HG02763 (cell line): ENCODE measurements around the gene CXorf66.
"Not testable (repeated sequence)": the region's sequence is repeated elsewhere in the genome, so short reads cannot be mapped to it uniquely, and the experiment has no call there.

Experiments
- ATAC-seq: cut with Tn5 transposase; IDR thresholded peaks from one replicate; pipeline ENCODE4 v1.9.1; 2021; ENCODE audit warnings: mild to moderate bottlenecking, moderate library complexity; ENCODE audit not compliant: unreplicated experiment

Gene CXorf66

DNA sequence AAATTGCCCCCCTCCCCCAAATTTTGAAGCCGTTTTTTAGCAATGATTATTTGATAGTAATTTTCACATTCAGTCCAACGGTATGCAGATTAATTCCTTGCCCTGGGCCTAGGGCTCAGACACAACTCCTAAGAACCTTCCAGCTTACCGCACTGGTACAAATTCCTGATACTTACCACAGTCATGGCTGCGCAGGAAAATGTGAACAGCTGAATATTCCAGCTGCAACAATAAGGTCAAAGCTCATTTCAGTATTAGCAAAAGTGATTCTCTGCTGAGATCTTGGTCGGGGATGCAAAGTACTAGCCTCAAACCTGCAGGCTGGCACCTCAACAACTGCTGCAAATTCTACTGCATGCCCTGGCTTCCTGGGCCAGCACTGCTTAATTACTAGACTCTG, 35.4 kb downstream of the CXorf66 start:
- ATAC-seq, result no peak

DNA sequence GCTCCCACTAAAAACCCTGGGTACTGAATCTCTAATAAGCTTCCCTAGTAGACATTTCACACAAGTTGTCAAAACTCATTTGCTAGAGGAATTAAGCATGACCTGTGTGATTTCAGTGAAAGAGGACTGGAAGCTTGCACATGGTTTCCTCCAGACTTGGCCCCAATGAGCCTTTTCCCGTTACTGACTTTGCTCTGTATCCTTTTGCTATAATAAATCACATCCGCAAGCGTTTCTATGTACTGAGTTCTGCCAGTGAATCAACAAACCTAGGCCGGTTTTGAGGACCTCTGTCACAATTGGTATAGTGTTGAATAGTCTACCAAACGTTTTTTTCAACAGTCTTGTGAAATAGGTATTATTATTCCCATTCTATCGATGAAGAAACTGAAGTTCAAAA, 40.6 kb downstream of the CXorf66 start:
- ATAC-seq, result no peak

DNA sequence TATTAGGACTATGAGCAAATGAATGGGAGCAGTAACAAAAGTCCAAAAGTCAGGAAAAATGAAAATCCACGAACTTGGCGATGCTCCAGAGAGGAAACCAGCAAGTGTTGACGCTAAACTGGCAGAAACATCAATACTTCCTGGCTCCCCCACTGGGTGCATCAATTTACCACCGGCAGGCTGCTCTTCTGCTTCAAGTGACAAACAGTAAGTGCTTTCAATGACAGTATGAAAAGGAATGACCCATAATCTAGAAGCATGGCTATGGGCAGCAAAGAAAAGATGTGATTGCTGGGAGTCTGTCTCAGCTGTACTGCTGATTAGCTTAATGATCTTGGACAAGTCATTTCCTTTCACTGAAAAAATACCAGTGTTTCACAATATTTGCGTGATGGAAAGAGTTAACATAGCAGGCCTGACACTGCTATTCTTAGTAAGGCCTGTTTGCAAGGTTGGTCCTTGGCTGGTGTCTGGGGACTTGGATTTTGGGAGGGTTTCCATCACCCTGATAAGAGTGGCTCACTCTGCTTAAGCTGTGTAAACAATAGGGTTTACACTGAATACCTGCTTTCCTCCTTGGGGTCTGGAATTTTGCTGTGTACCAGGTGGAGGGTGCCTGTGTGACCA, 41.1 kb downstream of the CXorf66 start:
- ATAC-seq, result no peak

DNA sequence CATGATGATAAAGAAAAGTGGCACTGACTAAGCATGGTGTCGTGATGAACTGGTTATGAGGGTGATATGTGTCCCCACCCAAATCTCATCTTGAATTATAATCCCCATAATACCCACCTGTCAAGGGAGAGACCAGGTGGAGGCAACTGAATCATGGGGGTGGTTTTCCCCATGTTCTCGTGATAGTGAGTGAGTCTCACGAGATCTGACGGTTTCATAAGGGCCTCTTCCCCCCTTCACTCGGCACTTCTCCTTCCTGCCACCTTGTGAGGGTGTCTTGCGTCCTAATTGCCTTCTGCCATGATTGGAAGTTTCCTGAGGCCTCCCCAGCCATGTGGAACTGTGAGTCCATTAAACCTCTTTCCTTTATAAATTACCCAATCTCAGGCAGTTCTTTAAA, 44.2 kb downstream of the CXorf66 start:
- ATAC-seq, result not testable (repeated sequence)

DNA sequence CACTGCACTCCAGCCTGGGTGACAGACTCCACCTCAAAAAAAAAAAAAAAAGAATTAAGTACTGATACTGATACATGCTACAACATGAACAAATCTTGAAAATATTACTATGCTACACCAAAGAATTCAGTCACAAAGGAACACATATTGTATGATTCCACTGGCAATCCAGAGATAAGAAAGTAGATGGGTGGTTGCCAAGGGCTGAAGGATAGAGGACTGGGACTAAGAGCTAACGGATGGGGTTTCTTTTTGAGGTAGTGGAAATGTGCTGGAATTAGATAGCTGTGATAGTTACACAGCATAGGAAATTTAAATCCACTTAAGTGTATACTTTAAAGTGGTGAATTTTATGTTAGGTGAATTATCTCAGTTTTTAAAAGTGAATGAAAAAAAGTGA, 45.0 kb downstream of the CXorf66 start:
- no peak for ATAC-seq

DNA sequence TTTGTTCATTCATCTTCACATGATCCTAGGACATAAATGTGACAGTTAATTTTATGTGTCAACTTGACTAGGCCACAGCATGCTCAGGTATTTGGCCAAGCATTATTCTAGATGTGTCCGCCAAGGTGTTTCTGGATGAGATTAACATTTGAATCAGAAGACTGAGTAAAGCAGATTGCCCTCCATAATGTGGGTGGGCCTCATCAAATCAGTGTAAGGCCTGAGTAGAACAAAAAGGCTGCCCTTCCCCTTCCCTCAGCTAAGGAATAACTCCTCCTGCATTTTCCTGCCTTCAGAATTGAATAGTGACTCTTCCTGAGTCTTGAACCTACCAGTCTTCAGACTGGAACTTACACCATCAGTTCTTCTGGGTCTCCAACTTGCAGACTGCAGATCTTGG, 50.9 kb downstream of the CXorf66 start:
- no peak for ATAC-seq

DNA sequence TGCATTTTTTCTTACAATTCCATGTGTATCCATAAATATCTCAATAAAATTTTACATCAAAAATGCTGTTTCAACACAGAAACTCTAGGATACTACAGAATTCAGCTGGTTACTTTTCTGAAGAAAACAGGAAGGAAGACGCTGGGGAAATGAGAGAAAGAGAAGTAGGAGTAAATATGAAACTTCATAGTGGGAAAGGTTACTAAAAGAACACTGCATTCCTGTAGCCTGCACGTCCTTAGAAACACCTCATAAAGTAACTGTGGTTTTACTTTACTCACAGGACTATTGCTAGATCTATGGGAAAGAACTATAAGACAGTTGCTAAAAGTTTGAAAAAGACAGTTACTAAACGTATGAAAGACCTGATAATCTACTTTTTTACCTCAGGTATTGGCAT, 55.6 kb downstream of the CXorf66 start:
- ATAC-seq, result no peak

DNA sequence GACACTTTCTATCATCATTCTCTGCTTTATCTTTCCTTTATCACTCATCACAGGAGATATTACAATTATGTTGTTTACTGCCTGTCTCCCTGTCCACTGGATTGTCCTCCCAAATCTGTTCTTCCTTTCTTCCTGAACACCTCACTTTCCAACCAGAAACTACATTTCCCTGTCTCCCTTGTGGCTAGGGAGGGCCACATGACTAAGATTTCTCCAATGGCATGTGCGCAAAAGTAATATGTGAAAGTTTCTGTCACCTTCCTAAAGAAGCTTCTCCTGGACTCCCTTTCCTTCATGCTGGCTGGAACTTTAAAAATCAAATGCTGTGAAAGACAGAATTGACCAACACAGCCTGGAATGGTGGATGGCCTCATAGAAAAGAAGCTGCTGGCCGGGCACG, 58.2 kb downstream of the CXorf66 start:
- no peak for ATAC-seq

DNA sequence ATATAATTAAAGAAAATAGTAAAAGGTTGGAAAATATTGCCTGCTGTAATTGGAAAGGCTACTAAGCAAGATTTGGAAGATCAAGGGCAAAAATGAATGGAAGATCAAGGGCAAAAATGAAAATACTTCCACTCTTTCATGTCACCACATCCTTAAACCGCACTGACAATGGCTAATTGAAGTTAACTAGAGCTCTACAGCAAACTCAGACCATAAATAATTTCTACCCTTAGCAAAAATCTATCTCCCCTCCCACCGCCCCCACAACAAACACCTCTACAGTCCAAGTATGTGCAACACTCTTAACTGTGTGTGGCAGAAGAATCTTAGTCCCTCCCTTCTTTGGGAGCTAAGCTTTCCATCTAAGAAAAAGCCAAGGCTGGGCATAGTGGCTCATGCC, 59.6 kb downstream of the CXorf66 start:
- ATAC-seq, result no peak
